A549 treated with AZD2906 at 1 μM for 4 hours (cell line): ENCODE results near the gene DNAH10. TPM values are rescaled to one million over a fixed set of nuclear protein-coding genes. Genes with fewer than 3 reads are reported as not detected.

Experiments
- total RNA-seq: library from RNA; stranded (reverse); fragments of 200-300 nt; extraction: Qiagen RNA extraction; gene quantifications from 5 replicates; pipeline ENCODE4 v1.2.3, GENCODE V29; 2022

Gene DNAH10, protein sequence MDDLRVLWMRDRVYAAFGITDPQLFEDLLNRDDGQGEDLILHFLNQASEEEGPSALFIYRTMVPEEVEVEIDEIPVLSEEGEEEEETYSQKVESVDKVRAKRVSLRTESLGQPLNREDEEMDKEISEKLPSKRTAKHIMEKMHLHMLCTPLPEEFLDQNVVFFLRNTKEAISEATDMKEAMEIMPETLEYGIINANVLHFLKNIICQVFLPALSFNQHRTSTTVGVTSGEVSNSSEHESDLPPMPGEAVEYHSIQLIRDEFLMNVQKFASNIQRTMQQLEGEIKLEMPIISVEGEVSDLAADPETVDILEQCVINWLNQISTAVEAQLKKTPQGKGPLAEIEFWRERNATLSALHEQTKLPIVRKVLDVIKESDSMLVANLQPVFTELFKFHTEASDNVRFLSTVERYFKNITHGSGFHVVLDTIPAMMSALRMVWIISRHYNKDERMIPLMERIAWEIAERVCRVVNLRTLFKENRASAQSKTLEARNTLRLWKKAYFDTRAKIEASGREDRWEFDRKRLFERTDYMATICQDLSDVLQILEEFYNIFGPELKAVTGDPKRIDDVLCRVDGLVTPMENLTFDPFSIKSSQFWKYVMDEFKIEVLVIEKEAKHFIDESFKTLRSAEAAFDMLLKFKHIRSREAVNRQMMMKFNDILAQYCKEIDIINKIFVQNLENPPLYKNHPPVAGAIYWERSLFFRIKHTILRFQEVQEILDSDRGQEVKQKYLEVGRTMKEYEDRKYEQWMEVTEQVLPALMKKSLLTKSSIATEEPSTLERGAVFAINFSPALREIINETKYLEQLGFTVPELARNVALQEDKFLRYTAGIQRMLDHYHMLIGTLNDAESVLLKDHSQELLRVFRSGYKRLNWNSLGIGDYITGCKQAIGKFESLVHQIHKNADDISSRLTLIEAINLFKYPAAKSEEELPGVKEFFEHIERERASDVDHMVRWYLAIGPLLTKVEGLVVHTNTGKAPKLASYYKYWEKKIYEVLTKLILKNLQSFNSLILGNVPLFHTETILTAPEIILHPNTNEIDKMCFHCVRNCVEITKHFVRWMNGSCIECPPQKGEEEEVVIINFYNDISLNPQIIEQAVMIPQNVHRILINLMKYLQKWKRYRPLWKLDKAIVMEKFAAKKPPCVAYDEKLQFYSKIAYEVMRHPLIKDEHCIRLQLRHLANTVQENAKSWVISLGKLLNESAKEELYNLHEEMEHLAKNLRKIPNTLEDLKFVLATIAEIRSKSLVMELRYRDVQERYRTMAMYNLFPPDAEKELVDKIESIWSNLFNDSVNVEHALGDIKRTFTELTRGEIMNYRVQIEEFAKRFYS (N-terminal part only)
- 0.17 to 0.29 TPM (median 0.27 TPM) in 5 replicates for total RNA-seq

DNA sequence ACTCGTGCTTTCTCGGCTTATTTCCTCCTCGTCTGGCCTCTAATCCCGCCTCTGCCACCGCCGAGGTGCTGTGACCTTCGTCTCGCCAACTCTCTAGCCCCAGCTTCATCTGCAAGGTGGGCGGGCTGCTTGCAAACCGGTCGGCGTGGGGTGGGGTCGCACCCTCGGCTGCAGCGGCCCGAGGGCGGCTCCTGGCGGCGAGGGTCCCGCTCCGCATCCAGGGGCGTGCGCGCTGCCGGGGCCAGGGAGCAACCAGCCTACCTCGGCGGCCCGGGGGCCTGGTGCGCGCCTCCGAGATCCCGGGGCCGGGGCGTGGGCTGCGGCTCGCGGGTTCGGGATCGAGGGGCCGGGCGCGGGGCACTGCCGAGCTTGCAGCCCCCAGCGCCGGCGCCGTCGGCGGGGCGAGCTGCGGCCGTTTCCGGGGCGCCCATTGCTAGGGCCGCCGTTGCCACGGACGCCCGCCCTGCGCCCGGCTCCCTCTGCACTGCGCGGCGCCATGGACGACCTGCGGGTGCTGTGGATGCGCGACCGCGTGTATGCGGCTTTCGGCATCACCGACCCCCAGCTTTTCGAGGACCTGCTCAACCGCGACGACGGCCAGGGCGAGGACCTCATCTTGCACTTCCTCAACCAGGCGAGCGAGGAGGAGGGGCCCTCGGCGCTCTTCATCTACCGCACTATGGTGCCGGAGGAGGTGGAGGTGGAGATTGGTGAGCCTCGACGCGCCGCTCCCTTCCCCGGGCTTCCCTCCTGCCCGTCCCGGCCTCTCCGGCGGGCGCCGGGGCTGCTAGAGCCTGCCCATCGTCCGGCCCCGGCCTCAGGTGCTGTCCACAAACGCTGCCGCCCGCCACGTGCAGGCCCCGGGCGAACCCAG, at the start of gene DNAH10:
TSS of gene DNAH10 (plus strand) at position 461 of the 874 bp plus-strand sequence. CDS start at position 497, 36 bp downstream.

DNA sequence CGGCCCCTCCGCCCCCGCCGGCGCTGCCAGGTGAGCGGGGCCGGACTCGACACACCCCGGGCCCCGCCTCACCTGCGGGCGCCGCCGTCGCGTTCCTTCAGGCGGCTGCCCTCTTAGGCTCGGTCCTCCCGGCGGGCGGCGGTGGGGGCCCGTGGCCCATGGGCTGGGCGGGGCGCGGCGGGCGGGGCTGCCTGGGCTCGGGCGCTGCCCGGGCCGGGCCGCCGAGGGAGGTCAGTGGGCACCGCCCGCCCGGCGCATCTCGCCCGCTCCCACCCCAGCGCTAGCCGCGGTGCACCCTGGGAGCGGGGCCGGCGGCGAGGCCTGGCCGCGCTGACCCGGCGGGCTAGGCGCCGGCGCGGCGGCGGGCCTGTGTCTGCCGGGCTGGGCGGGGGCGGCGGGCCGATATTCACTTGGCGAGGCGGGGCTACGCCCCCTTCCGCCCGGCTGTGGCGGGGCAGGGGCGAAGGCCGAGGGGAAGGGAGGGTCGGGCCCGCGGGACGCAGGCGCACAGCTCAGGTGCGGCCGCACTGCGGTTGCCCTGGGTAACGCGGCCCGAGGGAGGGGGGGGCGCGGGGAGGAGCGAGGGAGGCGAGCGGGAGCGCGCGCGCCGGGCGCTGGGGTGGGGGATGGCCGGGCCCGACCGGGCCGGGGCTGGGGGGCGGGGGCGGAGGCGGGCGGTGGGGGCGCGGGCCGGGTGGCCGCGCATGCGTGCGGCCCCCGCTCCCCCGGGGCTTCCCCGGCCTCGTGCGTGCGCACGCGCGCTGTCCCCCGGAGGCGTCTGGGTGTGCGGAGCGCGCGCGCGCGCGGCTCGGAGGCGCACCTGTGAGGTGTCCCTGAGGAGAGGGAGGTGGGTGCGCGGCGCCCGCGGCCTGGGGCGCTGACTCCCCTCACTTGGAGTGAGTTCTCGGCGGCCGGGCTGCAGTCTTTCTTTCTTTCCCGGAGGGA, 210.6 kb downstream of the DNAH10 start, which contains the start of the genes CCDC92 and ZNF664:
TSS of gene CCDC92 (minus strand) at position 375 of the 945 bp plus-strand sequence. CDS start 28,526 bp downstream, outside the sequence.
TSS of gene ZNF664 (plus strand) at position 759 of the 945 bp plus-strand sequence. CDS start 38,930 bp downstream, outside the sequence.

Other genes with a start within 250 kb of the DNAH10 start
- gene RILPL1, start 228.6 kb upstream of the DNAH10 start, total RNA-seq, result 9.9 to 13.5 TPM (median 12.4 TPM) in 5 replicates
- 169 to 188 TPM (median 183 TPM) in 5 replicates for gene TMED2, start 177.7 kb upstream of the DNAH10 start, total RNA-seq
- 26.3 to 30.2 TPM (median 28.7 TPM) in 5 replicates for gene DDX55, start 160.2 kb upstream of the DNAH10 start, total RNA-seq
- 30.2 to 40.3 TPM (median 32.7 TPM) in 5 replicates for gene EIF2B1, start 128.6 kb upstream of the DNAH10 start, total RNA-seq
- 23.9 to 50.5 TPM (median 26.1 TPM) in 5 replicates for gene GTF2H3, start 128.5 kb upstream of the DNAH10 start, total RNA-seq
- gene TCTN2, start 91.2 kb upstream of the DNAH10 start, total RNA-seq, result 12.1 to 14.1 TPM (median 12.5 TPM) in 5 replicates
- gene ATP6V0A2, start 49.9 kb upstream of the DNAH10 start, total RNA-seq, result 17.2 to 20.5 TPM (median 19.6 TPM) in 5 replicates
- 20.7 to 30.7 TPM (median 26.2 TPM) in 5 replicates for gene CCDC92, start 210.5 kb downstream of the DNAH10 start, total RNA-seq
- 52.4 to 64.9 TPM (median 61.1 TPM) in 5 replicates for gene ZNF664, start 210.9 kb downstream of the DNAH10 start, total RNA-seq